NCI-H2171 (cell line): ENCODE results near the gene TNS2.

Source experiments
- DNase-seq: peaks from one replicate; lab custom pipeline; 2025; lab: John Stamatoyannopoulos, UW

The TNS2 gene

GRCh38 chr12:53044896-53045695 lies 4.8 kb upstream of the TNS2 start:
- DNase-seq: no peak

GRCh38 chr12:53045696-53046045 lies 4.2 kb upstream of the TNS2 start:
- no peak for DNase-seq

- DNase-seq: peak; percentile 68
Measured at GRCh38 chr12:53046655-53047220, 3.1 kb upstream of the TNS2 start.

GRCh38 chr12:53047221-53048032 lies 2.4 kb upstream of the TNS2 start:
- peak; percentile 73 for DNase-seq

GRCh38 chr12:53048033-53048779 lies 1.7 kb upstream of the TNS2 start:
- DNase-seq: peak; percentile 18

GRCh38 chr12:53048780-53049401 lies 974 bp upstream of the TNS2 start:
- no peak for DNase-seq

GRCh38 chr12:53050426-53051057 lies 677 bp downstream of the TNS2 start:
- no peak for DNase-seq

GRCh38 chr12:53051058-53051880 lies 1.4 kb downstream of the TNS2 start:
- DNase-seq: no peak

- DNase-seq: no peak
Measured at GRCh38 chr12:53051881-53052412, 2.1 kb downstream of the TNS2 start.

- no peak for DNase-seq
Measured at GRCh38 chr12:53052419-53053217, 2.8 kb downstream of the TNS2 start.

GRCh38 chr12:53053218-53054111 lies 3.6 kb downstream of the TNS2 start:
- peak; percentile 75 for DNase-seq

GRCh38 chr12:53054112-53054878 lies 4.4 kb downstream of the TNS2 start:
- peak; percentile 97 for DNase-seq

- DNase-seq: no peak
Measured at GRCh38 chr12:53055471-53056266, 5.8 kb downstream of the TNS2 start.

GRCh38 chr12:53056296-53056695 lies 6.4 kb downstream of the TNS2 start:
- no peak for DNase-seq

- no peak for DNase-seq
Measured at GRCh38 chr12:53056901-53057300, 7.0 kb downstream of the TNS2 start.

GRCh38 chr12:53057816-53058500 lies 8.1 kb downstream of the TNS2 start:
- DNase-seq: no peak
